Left ventricle myocardium inferior (tissue), 1 donor: ENCODE measurements around the gene VSIG10. TPM values are rescaled to one million over a fixed set of nuclear protein-coding genes. Genes with fewer than 3 reads are reported as not detected.

Experiments
- DNase-seq: peaks from one replicate; pipeline ENCODE4 v3.0.0-alpha.2; 2020
- H3K27ac ChIP-seq: fragments of 200-600 bp; replicated peaks from 2 replicates; pipeline ENCODE4 v1.8.0; 2021
- H3K27me3 ChIP-seq: fragments of 200-600 bp; 2 replicates; pipeline ENCODE4 v1.8.0; 2021; ENCODE audit warnings: low read depth
- H3K36me3 ChIP-seq: fragments of 200-600 bp; 2 replicates; pipeline ENCODE4 v1.8.0; 2021
- H3K4me1 ChIP-seq: fragments of 200-600 bp; 2 replicates; pipeline ENCODE4 v1.8.0; 2021
- H3K4me3 ChIP-seq: fragments of 200-600 bp; 2 replicates; pipeline ENCODE4 v1.8.0; 2021; ENCODE audit warnings: mild to moderate bottlenecking, moderate library complexity
- H3K9me3 ChIP-seq: fragments of 200-600 bp; replicated peaks from 2 replicates; pipeline ENCODE4 v1.8.0; 2021
- intact Hi-C: fragments of 100-400 bp; cut with micrococcal nuclease; formaldehyde crosslinking; loops from one replicate; pipeline ENCODE4 v1.11.0; 2022
- total RNA-seq: library from RNA; stranded (reverse); fragmentation: NEBNext Ultra II Directional; extraction: Animal tissue kit (Norgen Biotek cat#: 25700); gene quantifications from one replicate; pipeline ENCODE4 v1.2.1, GENCODE V29; 2021
- TF ChIP-seq, protein P1 (sequence below): fragments of 200-600 bp; IDR thresholded peaks from 2 replicates; pipeline ENCODE4 v1.8.0; 2021; ENCODE audit warnings: antibody characterized with exemption, mild to moderate bottlenecking, borderline replicate concordance
- donor health status: DM: no; HTN: yes; CAD: no; lungs with severe emphysema.

VSIG10 gene
- total RNA-seq, 1 donor from 2014 or later = 12.1 TPM

GRCh38 chr12:118107011-118107410, 3.2 kb upstream of the VSIG10 start:
- intact Hi-C loops = no loop called here
- TF ChIP-seq, protein P1, sequence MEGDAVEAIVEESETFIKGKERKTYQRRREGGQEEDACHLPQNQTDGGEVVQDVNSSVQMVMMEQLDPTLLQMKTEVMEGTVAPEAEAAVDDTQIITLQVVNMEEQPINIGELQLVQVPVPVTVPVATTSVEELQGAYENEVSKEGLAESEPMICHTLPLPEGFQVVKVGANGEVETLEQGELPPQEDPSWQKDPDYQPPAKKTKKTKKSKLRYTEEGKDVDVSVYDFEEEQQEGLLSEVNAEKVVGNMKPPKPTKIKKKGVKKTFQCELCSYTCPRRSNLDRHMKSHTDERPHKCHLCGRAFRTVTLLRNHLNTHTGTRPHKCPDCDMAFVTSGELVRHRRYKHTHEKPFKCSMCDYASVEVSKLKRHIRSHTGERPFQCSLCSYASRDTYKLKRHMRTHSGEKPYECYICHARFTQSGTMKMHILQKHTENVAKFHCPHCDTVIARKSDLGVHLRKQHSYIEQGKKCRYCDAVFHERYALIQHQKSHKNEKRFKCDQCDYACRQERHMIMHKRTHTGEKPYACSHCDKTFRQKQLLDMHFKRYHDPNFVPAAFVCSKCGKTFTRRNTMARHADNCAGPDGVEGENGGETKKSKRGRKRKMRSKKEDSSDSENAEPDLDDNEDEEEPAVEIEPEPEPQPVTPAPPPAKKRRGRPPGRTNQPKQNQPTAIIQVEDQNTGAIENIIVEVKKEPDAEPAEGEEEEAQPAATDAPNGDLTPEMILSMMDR = no peak
- Histone ChIP-seq H3K4me3 (no peak overlapping the region), H3K27ac (no peak overlapping the region), H3K4me1 (peaks cover 29% of the 10 kb centered on the region), H3K36me3 (no peaks in the 10 kb centered on the region), H3K9me3 (no peaks in the 10 kb centered on the region), H3K27me3 (no peaks in the 10 kb centered on the region)
- DNase-seq = no peak

DNA sequence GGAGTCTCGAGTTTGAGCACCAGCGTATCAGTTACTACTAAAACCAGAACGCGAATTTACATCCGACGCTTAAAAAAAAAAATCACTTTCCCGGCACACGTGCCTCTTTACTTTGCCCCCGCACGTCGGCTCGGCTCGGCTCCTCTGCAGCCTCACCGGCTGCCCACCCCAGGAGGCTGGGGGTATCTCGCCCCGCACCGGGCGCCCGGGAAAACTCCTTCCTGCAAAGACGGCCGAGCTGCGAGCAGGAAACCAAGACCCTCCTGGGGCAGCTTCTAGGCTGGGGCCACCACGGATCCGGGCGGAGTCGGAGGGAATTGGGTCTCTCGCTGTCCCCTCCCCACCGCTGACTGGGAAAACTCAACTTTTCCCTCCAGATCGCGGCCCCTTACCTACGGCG, 610 bp downstream of the VSIG10 start:
- peak overlapping the region; percentile 92 for H3K4me3 ChIP-seq
- TF ChIP-seq, protein P1 = no peak
- intact Hi-C loops = no loop called here
- H3K27me3 ChIP-seq = no peaks in the 10 kb centered on the region
- H3K27ac ChIP-seq = peak overlapping the region; percentile 90
- H3K36me3 ChIP-seq = no peaks in the 10 kb centered on the region
- no peaks in the 10 kb centered on the region for H3K9me3 ChIP-seq
- peaks cover 31% of the 10 kb centered on the region for H3K4me1 ChIP-seq
- no peak for DNase-seq

DNA sequence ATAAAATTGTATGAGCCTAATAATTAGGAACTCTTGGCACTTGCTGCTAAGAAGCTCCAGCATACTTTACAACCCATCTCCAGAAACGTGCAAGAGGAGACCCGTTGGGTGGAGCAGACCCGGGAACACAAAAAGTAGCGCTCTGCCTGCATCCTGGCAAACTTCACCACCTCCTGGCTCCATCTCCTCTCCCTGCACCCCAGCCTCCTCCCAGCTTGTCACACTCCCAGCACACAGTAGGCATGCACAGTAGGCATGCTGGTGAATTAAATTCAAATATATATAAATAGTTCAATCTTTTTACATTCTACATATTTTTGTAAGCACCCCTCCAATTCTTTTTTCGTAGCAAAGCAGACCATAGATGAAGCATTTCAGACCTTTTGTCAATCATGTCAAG, 1.2 kb downstream of the VSIG10 start:
- TF ChIP-seq, protein P1 = no peak
- Histone ChIP-seq H3K4me1 (peaks cover 31% of the 10 kb centered on the region), H3K27ac (peak overlapping the region; percentile 90), H3K36me3 (no peaks in the 10 kb centered on the region), H3K9me3 (no peaks in the 10 kb centered on the region), H3K27me3 (no peaks in the 10 kb centered on the region), H3K4me3 (peak overlapping the region; percentile 92)
- intact Hi-C loops = no loop called here
- no peak for DNase-seq

DNA sequence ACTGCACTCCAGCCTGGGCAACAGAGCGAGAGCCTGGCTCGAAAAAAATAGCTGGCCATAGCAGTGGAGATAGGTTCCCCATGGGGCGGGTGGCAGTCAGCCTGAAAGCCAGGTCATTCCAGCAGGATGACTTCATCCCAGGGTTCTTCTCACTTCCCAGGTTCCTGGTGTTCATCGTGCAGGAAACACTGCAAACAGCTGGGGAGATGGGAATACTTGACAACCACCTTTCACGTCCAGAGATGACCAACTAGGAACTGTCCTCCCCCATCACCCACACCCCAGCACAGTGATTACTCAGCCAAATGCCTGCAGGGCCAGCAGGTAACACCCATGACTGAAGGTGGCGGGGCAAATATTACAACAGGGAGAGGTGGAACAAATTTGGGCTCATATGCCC, 1.7 kb downstream of the VSIG10 start:
- H3K4me3 ChIP-seq = no peak overlapping the region
- intact Hi-C loops = no loop called here
- no peak for DNase-seq
- no peaks in the 10 kb centered on the region for H3K9me3 ChIP-seq
- H3K36me3 ChIP-seq = no peaks in the 10 kb centered on the region
- TF ChIP-seq, protein P1 = no peak
- H3K4me1 ChIP-seq = peaks cover 31% of the 10 kb centered on the region
- no peak overlapping the region for H3K27ac ChIP-seq
- H3K27me3 ChIP-seq = no peaks in the 10 kb centered on the region

- Histone ChIP-seq H3K4me1 (peaks cover 31% of the 10 kb centered on the region), H3K9me3 (no peaks in the 10 kb centered on the region), H3K4me3 (no peak overlapping the region), H3K27ac (no peak overlapping the region), H3K36me3 (no peaks in the 10 kb centered on the region), H3K27me3 (no peaks in the 10 kb centered on the region)
- TF ChIP-seq, protein P1 = no peak
- DNase-seq = no peak
- intact Hi-C loops = no loop called here
Measured at GRCh38 chr12:118101051-118101450, 2.8 kb downstream of the VSIG10 start.
